Renal cortical epithelial cell (primary cell): Measurements from ENCODE around the gene ENTR1. TPM values are rescaled to one million over a fixed set of nuclear protein-coding genes. Genes with fewer than 3 reads are reported as not detected.
A peak's percentile ranks its signal among the peaks of the same experiment; 100 is the strongest.

Experiments used
- DNase-seq: peaks from one replicate; pipeline ENCODE4 v3.0.0-alpha.2; 2011; ENCODE audit warnings: low read depth
- total RNA-seq: library from RNA; depleted of rRNA; stranded (reverse); fragments of >200 nt; gene quantifications from 2 replicates; pipeline ENCODE4 v1.2.3, GENCODE V29; 2014

ENTR1 gene
- total RNA-seq, 1 donor from 2014 or later = 30.4 TPM

- DNase-seq = no peak
Observed at GRCh38 chr9:136361047-136361753, 49.2 kb downstream of the ENTR1 start.

- no peak for DNase-seq
Observed at GRCh38 chr9:136359774-136360718, 50.4 kb downstream of the ENTR1 start.

- DNase-seq = no peak
Observed at GRCh38 chr9:136358888-136359287, 51.5 kb downstream of the ENTR1 start.

GRCh38 chr9:136358016-136358415, 52.4 kb downstream of the ENTR1 start:
- no peak for DNase-seq

GRCh38 chr9:136357202-136357725, 53.1 kb downstream of the ENTR1 start:
- DNase-seq = no peak

- DNase-seq = no peak
Observed at GRCh38 chr9:136355616-136356557, 54.5 kb downstream of the ENTR1 start.

GRCh38 chr9:136354592-136355085, 55.8 kb downstream of the ENTR1 start:
- DNase-seq = peak; percentile 8

- DNase-seq = no peak
Observed at GRCh38 chr9:136353757-136354488, 56.5 kb downstream of the ENTR1 start.

GRCh38 chr9:136353088-136353487, 57.3 kb downstream of the ENTR1 start:
- no peak for DNase-seq

GRCh38 chr9:136352682-136353081, 57.7 kb downstream of the ENTR1 start:
- no peak for DNase-seq

Other genes starting within 250 kb of the ENTR1 start
- not detected in 2 replicates for gene LHX3, start 205.5 kb downstream of the ENTR1 start, total RNA-seq
- 9.2 and 10.3 TPM in 2 replicates for gene QSOX2, start 164.8 kb downstream of the ENTR1 start, total RNA-seq
- gene CCDC187, start 106.5 kb downstream of the ENTR1 start, total RNA-seq = not detected in 2 replicates
- gene GPSM1, start 83.1 kb downstream of the ENTR1 start, total RNA-seq = 15.5 and 23.6 TPM in 2 replicates
- gene DNLZ, start 46.9 kb downstream of the ENTR1 start, total RNA-seq = 12.5 and 17.4 TPM in 2 replicates
- 0.52 and 1.5 TPM in 2 replicates for gene CARD9, start 36.9 kb downstream of the ENTR1 start, total RNA-seq
- 7.5 and 15.5 TPM in 2 replicates for gene SNAPC4, start 10.4 kb downstream of the ENTR1 start, total RNA-seq
- gene PMPCA, start within 50 bp of the ENTR1 start, total RNA-seq = 45.8 and 48.1 TPM in 2 replicates
- gene INPP5E, start 29.2 kb upstream of the ENTR1 start, total RNA-seq = 4.3 and 11.5 TPM in 2 replicates
- 20.8 and 69.4 TPM in 2 replicates for gene SEC16A, start 72.4 kb upstream of the ENTR1 start, total RNA-seq
- 9.2 and 47.5 TPM in 2 replicates for gene NOTCH1, start 135.4 kb upstream of the ENTR1 start, total RNA-seq